Measurements from ENCODE around the gene URAD.

URAD gene

GRCh38 chr13:27953676-27954405 lies 34.7 kb downstream of the URAD start:
- no peak for DNase-seq

DNA sequence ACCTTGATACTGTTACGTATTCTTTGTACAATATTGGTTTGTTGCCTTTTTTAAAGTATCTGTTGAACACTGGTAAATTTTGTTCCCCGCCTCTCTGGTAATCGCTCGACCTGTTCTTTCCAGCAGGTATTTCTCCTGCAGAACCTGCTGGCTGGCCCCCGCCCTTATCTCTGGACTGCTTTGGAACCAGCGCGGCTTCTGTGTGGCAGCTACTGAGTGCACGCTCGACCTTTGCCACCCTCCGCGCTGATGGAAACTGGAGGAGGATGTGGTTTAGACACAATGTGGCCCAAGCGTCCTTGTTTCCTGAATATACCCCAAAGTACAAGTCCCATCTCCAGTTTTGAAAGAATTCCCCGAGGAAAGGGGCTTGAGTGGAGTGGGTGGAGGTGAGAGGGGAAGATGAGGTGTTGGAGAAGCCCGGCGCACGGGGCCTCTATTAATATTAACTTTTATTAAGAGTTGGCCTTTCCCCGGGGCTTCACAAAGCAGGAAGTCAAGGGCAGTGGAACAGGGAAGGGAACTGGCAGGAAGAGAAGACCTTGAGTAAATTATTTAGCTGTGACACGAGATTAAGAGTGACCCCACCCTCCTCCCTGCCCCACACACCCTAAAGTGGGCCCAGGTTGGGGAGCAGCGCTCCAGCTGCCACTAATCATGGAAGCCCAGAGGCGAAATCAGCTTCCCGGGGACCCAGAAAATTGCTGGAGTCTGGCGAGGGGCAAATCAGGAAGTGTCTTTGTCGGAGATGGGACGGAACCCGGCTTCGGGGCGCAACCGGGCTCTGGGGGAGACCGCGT lies 35.4 kb downstream of the URAD start:
- DNase-seq = no peak

DNA sequence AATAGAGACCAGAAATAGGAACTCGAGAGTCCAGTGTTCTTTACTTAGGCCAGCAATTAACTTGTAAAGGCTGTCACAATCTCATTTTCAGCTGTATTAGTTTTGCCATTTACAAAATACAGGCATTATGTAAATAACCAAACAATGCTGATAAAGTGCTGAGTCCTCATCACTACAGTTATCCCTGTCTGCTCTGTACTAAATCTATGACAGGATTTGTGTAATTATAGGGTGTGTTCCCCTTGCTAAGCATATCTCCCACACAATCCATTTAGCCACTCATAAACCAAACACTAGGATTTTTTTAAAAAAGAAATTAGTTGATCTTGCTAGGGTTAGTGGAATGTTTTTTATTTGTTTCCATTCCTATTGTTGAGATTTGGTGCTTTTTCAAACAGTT lies 45.5 kb downstream of the URAD start:
- DNase-seq = no peak

DNA sequence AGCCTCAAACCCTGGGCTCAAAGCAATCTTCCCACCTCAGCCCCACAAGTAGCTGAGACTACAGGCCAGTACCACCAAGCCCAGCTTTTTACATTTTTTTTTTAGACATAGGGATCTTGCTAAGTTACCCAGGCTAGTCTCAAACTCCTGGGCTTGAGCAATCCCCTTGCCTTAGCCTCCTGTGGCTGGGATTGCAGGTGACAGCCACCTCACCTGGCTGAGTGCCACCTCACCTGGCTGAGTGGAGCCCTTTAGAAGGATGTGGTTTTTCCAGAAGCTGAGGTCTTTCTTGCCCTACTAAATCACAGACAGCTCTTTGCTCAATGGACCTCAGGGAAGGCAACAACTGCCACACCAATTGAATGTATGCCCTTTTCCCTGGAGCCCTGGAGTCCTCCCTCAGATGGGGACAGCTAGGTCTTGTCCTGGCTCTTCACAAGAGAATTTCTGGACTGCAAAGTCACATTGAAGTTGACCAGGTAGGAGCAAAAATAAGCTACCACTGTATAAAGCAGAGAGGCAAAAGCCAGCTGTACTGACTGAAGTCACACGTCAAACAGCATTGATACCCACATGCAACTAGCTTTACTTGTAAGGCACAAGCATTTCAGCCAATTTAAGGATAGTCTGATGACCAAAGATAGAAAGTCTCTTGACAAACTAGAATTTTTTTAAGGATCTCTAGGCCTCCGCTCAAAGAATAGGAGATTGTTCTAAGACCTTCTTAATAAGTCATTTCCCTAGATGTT lies 54.7 kb downstream of the URAD start:
- DNase-seq = no peak

DNA sequence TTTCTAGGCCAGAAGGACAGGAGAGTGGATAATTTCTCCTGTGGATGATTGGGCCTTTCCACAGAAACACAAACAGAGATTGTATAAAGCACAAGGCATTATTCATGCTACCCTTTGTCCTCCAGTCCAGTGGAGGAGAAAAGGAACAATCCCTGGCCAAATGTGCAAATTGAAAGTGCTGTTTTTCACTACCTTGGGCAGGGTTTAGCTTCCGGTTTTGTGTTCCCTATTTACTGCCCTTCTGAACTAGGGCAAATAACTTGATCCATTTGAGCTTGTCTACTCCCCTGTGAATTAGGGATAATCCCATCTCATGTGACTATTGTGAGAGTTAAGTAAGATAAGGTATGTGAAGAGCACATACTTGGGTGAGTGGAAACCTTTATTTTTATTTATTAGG lies 55.4 kb downstream of the URAD start:
- no peak for DNase-seq

GRCh38 chr13:27929868-27930267 lies 58.6 kb downstream of the URAD start:
- DNase-seq = no peak

- no peak for DNase-seq
Measured at GRCh38 chr13:27928805-27929753, 59.4 kb downstream of the URAD start.

GRCh38 chr13:27928353-27928804 lies 60.1 kb downstream of the URAD start:
- no peak for DNase-seq

Data from NCI-H1436 (cell line).